ENCODE results near the gene ABCA4. TPM values are rescaled to one million over a fixed set of nuclear protein-coding genes. Genes with fewer than 3 reads are reported as not detected.

The ABCA4 gene
- total and polyA plus RNA-seq, 2 of the 8 experiments (the other 6 are each of a cell fraction or from before 2014, with no cell fraction given) = 0.06 TPM; not detected in 1

DNA sequence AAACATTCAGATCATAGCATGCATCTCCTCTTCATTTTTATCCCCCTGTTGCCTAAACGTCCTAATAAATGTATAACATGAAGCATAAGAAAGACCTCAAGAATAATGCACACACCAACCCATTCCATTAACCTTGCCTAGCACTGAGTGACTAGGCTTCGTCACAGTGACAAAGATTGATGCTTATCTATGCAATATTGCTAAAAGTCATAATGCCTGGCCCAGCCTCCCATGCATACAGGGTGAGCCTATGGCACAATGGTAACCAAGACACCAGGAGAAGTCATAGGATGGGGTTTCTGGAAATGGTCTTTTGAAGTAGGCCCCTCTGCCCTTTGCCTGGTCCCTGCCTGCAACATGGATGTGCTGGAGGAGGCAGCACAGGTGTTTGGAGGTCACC lies 33.8 kb downstream of the ABCA4 start (continued):
- TF ChIP-seq, protein P1, sequence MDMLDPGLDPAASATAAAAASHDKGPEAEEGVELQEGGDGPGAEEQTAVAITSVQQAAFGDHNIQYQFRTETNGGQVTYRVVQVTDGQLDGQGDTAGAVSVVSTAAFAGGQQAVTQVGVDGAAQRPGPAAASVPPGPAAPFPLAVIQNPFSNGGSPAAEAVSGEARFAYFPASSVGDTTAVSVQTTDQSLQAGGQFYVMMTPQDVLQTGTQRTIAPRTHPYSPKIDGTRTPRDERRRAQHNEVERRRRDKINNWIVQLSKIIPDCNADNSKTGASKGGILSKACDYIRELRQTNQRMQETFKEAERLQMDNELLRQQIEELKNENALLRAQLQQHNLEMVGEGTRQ (IDR thresholded peaks at IDR 0.05; ENCODE audit: low read length) = no peak
- TF ChIP-seq, protein P2, sequence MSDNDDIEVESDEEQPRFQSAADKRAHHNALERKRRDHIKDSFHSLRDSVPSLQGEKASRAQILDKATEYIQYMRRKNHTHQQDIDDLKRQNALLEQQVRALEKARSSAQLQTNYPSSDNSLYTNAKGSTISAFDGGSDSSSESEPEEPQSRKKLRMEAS (IDR thresholded peaks at IDR 0.05) = no peak
- TF ChIP-seq, protein P3, sequence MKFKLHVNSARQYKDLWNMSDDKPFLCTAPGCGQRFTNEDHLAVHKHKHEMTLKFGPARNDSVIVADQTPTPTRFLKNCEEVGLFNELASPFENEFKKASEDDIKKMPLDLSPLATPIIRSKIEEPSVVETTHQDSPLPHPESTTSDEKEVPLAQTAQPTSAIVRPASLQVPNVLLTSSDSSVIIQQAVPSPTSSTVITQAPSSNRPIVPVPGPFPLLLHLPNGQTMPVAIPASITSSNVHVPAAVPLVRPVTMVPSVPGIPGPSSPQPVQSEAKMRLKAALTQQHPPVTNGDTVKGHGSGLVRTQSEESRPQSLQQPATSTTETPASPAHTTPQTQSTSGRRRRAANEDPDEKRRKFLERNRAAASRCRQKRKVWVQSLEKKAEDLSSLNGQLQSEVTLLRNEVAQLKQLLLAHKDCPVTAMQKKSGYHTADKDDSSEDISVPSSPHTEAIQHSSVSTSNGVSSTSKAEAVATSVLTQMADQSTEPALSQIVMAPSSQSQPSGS (IDR thresholded peaks at IDR 0.05; ENCODE audit: low read length) = no peak
- TF ChIP-seq MAFK (IDR thresholded peaks at IDR 0.05; ENCODE audit: low read depth, low read length) = no peak
